ENCODE results near the gene PDILT.

PDILT gene

DNA sequence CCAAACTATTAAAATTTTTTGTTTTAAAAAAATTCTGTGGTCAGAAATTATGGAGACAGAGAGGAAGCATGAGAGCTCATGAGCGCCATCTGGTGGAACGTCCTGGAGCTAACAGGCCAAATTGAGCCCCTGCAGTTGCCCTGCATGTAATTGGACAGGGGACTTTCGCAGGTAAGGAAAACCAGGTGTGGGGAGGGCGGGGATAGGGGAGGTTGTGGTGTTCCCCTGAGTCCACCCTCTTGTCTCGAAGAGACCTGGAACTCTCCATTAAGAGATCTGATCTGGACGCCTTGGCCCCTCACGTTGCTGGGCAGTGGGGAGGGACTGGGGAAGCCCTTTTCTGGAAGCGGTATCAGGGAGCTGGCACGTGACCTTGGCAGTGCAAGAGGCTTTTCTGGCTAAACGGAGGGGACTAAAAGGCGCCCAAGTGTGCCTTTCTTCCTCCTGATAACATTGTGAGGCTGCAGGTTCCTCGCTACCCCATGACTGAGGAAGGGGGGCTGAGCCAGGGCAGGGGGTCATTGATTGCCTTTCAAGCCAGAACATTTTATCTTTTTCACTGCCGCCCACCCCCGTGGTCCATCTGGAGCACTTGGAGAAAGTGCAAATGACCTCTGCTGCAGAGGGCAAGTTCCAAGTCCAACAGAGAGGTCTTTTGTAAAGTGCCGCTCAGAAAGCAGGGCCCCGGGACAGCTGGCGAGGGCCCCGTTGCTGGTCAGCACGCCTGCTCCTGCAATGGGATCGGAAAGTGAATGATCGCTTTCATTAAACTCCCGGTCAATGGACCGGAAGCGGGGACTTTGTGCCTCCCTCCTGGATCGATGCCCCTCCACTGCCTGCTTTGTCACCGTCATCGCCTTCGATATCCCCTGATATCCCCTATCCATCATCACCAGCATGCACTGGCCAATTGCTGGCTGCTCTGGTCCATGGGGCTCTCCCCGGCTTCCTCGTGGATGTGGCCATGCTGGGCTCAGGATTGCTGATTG, 18.4 kb downstream of the PDILT start:
- peak; percentile 72 for DNase-seq (ENCODE audit: low spot score)
- in situ Hi-C loops (cut with MboI; ENCODE audit: low sequenced_read_pairs, unreplicated experiment): loop anchor here (10.0 kb wide), 1 partner anchor 471 kb away; no protein-coding TSS in a partner anchor
- TF ChIP-seq, protein P1, sequence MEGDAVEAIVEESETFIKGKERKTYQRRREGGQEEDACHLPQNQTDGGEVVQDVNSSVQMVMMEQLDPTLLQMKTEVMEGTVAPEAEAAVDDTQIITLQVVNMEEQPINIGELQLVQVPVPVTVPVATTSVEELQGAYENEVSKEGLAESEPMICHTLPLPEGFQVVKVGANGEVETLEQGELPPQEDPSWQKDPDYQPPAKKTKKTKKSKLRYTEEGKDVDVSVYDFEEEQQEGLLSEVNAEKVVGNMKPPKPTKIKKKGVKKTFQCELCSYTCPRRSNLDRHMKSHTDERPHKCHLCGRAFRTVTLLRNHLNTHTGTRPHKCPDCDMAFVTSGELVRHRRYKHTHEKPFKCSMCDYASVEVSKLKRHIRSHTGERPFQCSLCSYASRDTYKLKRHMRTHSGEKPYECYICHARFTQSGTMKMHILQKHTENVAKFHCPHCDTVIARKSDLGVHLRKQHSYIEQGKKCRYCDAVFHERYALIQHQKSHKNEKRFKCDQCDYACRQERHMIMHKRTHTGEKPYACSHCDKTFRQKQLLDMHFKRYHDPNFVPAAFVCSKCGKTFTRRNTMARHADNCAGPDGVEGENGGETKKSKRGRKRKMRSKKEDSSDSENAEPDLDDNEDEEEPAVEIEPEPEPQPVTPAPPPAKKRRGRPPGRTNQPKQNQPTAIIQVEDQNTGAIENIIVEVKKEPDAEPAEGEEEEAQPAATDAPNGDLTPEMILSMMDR (IDR thresholded peaks at IDR 0.05; ENCODE audit: borderline replicate concordance, control extremely low read depth, extremely low read depth, insufficient read depth, missing control alignments): peak; percentile 70

DNA sequence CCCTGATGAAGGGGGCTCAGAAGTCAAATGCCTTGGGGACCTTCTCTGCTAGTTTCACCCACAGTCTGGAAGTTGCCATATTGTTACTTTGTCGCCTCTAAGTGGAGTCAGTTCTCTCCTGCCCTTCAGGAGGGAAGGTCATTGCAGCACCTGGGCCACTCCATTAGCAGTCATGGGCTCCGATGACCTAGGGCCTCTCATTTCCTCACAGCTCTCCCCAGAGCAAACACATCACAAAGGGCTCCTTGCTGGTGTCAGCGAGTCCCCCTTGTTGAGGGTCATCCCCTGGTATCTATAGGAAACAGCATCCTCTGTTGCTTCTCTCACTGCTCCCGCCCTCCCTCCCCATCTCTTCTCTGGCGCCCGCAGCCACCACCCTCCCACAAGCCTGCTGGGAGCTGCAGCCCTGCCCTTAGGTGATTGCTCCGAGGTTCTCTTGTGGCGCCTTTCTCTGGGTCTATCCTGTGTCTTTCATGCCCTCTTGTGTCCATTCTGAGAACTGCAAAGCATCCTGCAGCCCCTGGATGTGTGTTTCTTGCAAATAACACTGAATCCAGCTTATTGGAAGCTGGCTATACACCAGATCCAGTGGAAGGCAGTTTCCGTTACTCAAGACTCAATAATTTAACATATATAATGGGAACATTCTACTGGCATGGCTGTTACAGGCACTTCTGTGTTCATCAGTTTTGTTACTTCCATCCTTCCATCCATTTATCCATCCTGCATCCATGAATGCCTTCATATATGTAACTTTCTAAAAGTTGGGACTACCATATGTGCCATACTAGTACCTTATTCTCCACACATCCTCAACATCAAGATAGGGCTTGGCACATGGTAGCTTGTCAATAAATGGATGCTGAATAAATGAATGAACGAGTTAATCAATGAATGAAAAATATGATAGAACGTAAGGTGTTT, 21.2 kb downstream of the PDILT start:
- DNase-seq (ENCODE audit: low spot score): peak; percentile 61
- in situ Hi-C loops (cut with MboI; ENCODE audit: low sequenced_read_pairs, unreplicated experiment): loop anchor here (10.0 kb wide), 1 partner anchor 469 kb away; no protein-coding TSS in a partner anchor

DNA sequence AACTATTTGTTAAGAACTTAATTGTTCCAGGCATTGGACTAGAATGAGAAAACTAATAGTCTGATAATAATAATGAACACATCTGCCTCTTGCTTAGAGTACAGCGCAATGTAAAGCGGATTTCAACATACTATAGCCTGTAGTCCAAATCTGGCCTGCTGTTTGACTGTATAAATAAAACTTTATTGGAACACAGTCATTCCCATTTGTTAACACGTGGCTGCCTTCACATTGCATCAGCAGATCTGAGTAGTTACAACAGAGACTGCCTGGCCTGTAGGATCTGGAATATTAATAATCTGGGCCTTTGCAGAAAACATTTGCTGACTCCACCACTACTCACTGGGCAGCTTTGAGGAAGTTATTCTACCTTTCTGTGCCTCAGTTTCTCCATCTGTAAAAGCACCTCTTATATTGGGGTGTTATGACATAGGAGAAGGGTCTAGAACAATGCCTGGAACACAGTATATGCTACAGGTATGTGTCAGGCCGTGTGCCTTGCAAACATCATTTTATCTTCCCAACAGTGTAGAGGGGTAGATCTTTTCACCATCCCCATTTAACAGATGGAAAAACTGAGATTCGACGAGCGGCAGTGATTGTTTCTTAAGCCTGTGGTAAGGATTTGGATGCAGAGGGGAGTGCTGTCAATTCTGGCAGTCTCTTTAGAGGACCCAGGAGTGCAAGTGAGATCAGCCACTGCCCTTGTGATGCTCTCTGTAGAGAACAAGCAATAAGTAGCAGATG, 22.2 kb downstream of the PDILT start:
- no peak for DNase-seq (ENCODE audit: low spot score)
- TF ChIP-seq, protein P1 (IDR thresholded peaks at IDR 0.05; ENCODE audit: borderline replicate concordance, control extremely low read depth, extremely low read depth, insufficient read depth, missing control alignments): no peak
- in situ Hi-C loops (cut with MboI; ENCODE audit: low sequenced_read_pairs, unreplicated experiment): loop anchor here (10.0 kb wide), 1 partner anchor 468 kb away; no protein-coding TSS in a partner anchor

More for the DNA sequence above, 21.2 kb downstream of the PDILT start:
- TF ChIP-seq, protein P1 (IDR thresholded peaks at IDR 0.05; ENCODE audit: borderline replicate concordance, control extremely low read depth, extremely low read depth, insufficient read depth, missing control alignments): peak; percentile 74

DNA sequence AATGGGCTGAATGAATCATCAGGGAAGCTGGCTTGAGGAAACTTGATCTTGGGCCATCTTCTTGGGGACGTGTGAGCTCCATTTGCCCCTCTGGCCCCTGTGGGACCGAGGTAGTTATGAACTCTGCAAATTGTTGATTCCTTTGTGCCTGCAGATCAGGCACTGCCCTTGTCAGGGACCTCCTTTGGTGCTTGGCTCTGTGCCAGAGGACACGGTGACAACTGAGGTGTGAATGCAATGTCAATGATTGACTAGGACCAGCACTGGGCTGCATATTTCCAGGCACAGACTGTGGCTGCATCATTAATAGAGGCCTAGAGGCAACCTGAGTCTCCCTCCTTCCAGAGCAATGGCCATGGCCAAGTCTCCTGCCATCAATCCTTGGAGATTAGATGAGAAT, 23.8 kb downstream of the PDILT start:
- TF ChIP-seq, protein P1 (IDR thresholded peaks at IDR 0.05; ENCODE audit: borderline replicate concordance, control extremely low read depth, extremely low read depth, insufficient read depth, missing control alignments): no peak
- in situ Hi-C loops (cut with MboI; ENCODE audit: low sequenced_read_pairs, unreplicated experiment): loop anchor here (10.0 kb wide), 1 partner anchor 466 kb away; no protein-coding TSS in a partner anchor
- no peak for DNase-seq (ENCODE audit: low spot score)

DNA sequence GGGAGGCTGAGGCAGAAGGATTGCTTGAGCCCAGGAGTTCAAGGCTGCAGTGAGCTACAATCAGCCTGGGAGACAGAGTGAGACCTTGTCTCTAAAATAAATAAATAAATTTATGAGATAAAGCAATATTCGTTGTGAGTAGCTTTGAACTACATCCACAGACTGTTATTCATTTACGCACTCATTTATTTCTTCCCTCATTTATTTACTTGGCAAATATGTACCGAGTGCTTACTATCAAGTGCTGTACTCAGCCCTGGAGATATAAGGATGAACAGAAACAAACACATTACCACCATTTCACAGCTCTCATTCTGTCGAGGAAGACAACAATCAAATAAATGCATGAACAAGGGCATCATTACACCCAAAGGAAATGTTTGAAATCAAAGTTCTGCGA, 27.4 kb downstream of the PDILT start:
- DNase-seq (ENCODE audit: low spot score): no peak
- TF ChIP-seq, protein P1 (IDR thresholded peaks at IDR 0.05; ENCODE audit: borderline replicate concordance, control extremely low read depth, extremely low read depth, insufficient read depth, missing control alignments): no peak
- in situ Hi-C loops (cut with MboI; ENCODE audit: low sequenced_read_pairs, unreplicated experiment): no loop called here

Measured in GM13976 (cell line).